ENCODE results near the gene GADD45B. TPM values are rescaled to one million over a fixed set of nuclear protein-coding genes. Genes with fewer than 3 reads are reported as not detected.
A peak's percentile ranks its signal among the peaks of the same experiment; 100 is the strongest.
"Not testable (repeated sequence)": the region's sequence is repeated elsewhere in the genome, so short reads cannot be mapped to it uniquely, and the experiment has no call there.

GADD45B gene
- total RNA-seq, 3 donors from 2014 or later (not counting 1 experiment from before 2014, with no cell fraction given), result 198 to 247 (median 212) TPM

- Mint-ChIP-seq H3K36me3 (no peaks in the 10 kb centered on the region), H3K4me1 (peaks cover 0 to 21% of the 10 kb centered on the region in 2 donors), H3K27me3 (ENCODE audit: low read depth in 2 of 2) (no peaks in the 10 kb centered on the region), H3K27ac (peak overlapping the region; percentile 84 to 91), H3K9me3 (no peaks in the 10 kb centered on the region), H3K4me3 (peak overlapping the region; percentile 84)
- DNase-seq, result peak; percentile 74 to 82
- Histone ChIP-seq H3K27me3 (ENCODE audit: control insufficient read depth, insufficient read depth, low read length) (no peaks in the 10 kb centered on the region), H3K9me3 (ENCODE audit: control insufficient read depth, insufficient read depth, low read length) (no peaks in the 10 kb centered on the region), H3K4me3 (ENCODE audit: low read length) (peak overlapping the region; percentile 53), H3K4me1 (ENCODE audit: control insufficient read depth, insufficient read depth, low read length) (peaks cover 18% of the 10 kb centered on the region), H3K27ac (ENCODE audit: low read length) (peak overlapping the region; percentile 23), H3K36me3 (ENCODE audit: control insufficient read depth, insufficient read depth, low read length) (no peaks in the 10 kb centered on the region)
- intact Hi-C loops (cut with micrococcal nuclease), result no loop called here
- peak; percentile 81 to 85 (median 85) for ATAC-seq
- WGBS (ENCODE audit: insufficient coverage), result under 1% methylated on average over 62 of the region's 62 CpGs
- TF ChIP-seq CTCF (IDR thresholded peaks at IDR 0.05), result no peak
These were observed 19.9 kb upstream of the GADD45B start for GRCh38 chr19:2455851-2456570.

- no peaks in the 10 kb centered on the region for H3K9me3 ChIP-seq (ENCODE audit: control insufficient read depth, insufficient read depth, low read length)
- H3K36me3 ChIP-seq (ENCODE audit: control insufficient read depth, insufficient read depth, low read length), result no peaks in the 10 kb centered on the region
- intact Hi-C loops (cut with micrococcal nuclease), result loop anchor here (1.0 kb wide), 1 partner anchor 30 kb away; the partner anchor contains the start of gene TIMM13
- no peak for TF ChIP-seq CTCF (IDR thresholded peaks at IDR 0.05)
- Mint-ChIP-seq H3K9me3 (no peaks in the 10 kb centered on the region), H3K27me3 (ENCODE audit: low read depth in 2 of 2) (peaks cover 0 to 6% of the 10 kb centered on the region in 2 donors), H3K27ac (peak overlapping the region; percentile 84 to 91), H3K36me3 (no peaks in the 10 kb centered on the region), H3K4me3 (peak overlapping the region; percentile 79), H3K4me1 (peaks cover 0 to 34% of the 10 kb centered on the region in 2 donors)
- ATAC-seq (no peak), DNase-seq (no peak)
- H3K4me1 ChIP-seq (ENCODE audit: control insufficient read depth, insufficient read depth, low read length), result peaks cover 30% of the 10 kb centered on the region
- peaks cover 3% of the 10 kb centered on the region for H3K27me3 ChIP-seq (ENCODE audit: control insufficient read depth, insufficient read depth, low read length)
- H3K27ac ChIP-seq (ENCODE audit: low read length), result peak overlapping the region; percentile 36
- 94% methylated on average over 8 of the region's 8 CpGs for WGBS (ENCODE audit: insufficient coverage)
- no peak overlapping the region for H3K4me3 ChIP-seq (ENCODE audit: low read length)
These were observed 18.4 kb upstream of the GADD45B start for GRCh38 chr19:2457394-2458037.

DNA sequence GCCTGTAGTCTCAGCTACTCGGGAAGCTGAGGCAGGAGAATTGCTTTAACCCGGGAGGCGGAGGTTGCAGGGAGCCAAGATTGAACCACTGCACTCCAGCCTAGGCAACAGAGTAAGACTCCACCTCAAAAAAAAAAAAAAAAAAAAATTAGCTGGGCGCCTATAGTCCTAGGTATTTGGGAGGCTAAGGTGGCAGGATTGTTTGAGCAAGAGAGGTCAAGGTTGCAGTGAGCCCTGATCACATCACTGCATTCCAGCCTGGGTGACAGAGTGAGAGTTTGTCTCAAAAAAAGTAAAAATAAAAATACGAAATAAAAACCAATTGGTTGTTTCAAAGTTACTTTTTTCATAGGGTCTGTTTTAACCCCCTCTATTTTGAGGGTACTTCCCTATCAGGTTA, 17.9 kb upstream of the GADD45B start:
- no peaks in the 10 kb centered on the region for H3K36me3 ChIP-seq (ENCODE audit: control insufficient read depth, insufficient read depth, low read length)
- no peak overlapping the region for H3K4me3 ChIP-seq (ENCODE audit: low read length)
- no peak overlapping the region for H3K27ac ChIP-seq (ENCODE audit: low read length)
- peaks cover 3% of the 10 kb centered on the region for H3K27me3 ChIP-seq (ENCODE audit: control insufficient read depth, insufficient read depth, low read length)
- no peak for TF ChIP-seq CTCF (IDR thresholded peaks at IDR 0.05)
- intact Hi-C loops (cut with micrococcal nuclease), result no loop called here
- Mint-ChIP-seq H3K27ac (no peak overlapping the region), H3K4me1 (peaks cover 0 to 34% of the 10 kb centered on the region in 2 donors), H3K4me3 (no peak overlapping the region), H3K9me3 (no peaks in the 10 kb centered on the region), H3K27me3 (ENCODE audit: low read depth in 2 of 2) (peaks cover 0 to 6% of the 10 kb centered on the region in 2 donors), H3K36me3 (no peaks in the 10 kb centered on the region)
- no peaks in the 10 kb centered on the region for H3K9me3 ChIP-seq (ENCODE audit: control insufficient read depth, insufficient read depth, low read length)
- ATAC-seq (no peak), DNase-seq (no peak)
- peaks cover 35% of the 10 kb centered on the region for H3K4me1 ChIP-seq (ENCODE audit: control insufficient read depth, insufficient read depth, low read length)
- 100% methylated on average over 3 of the region's 5 CpGs for WGBS (ENCODE audit: insufficient coverage)

GRCh38 chr19:2458776-2459175, 17.2 kb upstream of the GADD45B start:
- ATAC-seq; H3K4me3 ChIP-seq (ENCODE audit: low read length); H3K9me3 ChIP-seq (ENCODE audit: control insufficient read depth, insufficient read depth, low read length); intact Hi-C loops (cut with micrococcal nuclease); H3K36me3 Mint-ChIP-seq; H3K27ac Mint-ChIP-seq; H3K36me3 ChIP-seq (ENCODE audit: control insufficient read depth, insufficient read depth, low read length); H3K4me3 Mint-ChIP-seq; H3K27me3 Mint-ChIP-seq (ENCODE audit: low read depth in 2 of 2); H3K27me3 ChIP-seq (ENCODE audit: control insufficient read depth, insufficient read depth, low read length); H3K9me3 Mint-ChIP-seq; H3K27ac ChIP-seq (ENCODE audit: low read length); DNase-seq: not testable (repeated sequence)
- WGBS (ENCODE audit: insufficient coverage), result 91% methylated on average over 10 of the region's 10 CpGs
- peaks cover 35% of the 10 kb centered on the region for H3K4me1 ChIP-seq (ENCODE audit: control insufficient read depth, insufficient read depth, low read length)
- H3K4me1 Mint-ChIP-seq, result peaks cover 0 to 34% of the 10 kb centered on the region in 2 donors

Measured in natural killer cell (primary cell).